PC-9 (cell line): Measurements from ENCODE around the gene NCAPH2. TPM values are rescaled to one million over a fixed set of nuclear protein-coding genes. Genes with fewer than 3 reads are reported as not detected.

Experiments
- BruUV-seq: library from RNA; stranded (reverse); fragments of 400-500 nt; replicated peaks from 2 replicates; lab custom pipeline; 2021; lab: Mats Ljungman, UMichigan
- CTCF ChIA-PET: fragments of 300-600 bp; sonication (Branson Sonifier 250); formaldehyde crosslinking; loops from one replicate; lab custom pipeline; 2022; ENCODE audit warnings: antibody characterized with exemption; lab: Charles Lee
- POLR2A ChIA-PET: fragments of 300-600 bp; sonication (Branson Sonifier 250); formaldehyde crosslinking; loops from one replicate; lab custom pipeline; 2022; ENCODE audit warnings: antibody characterized with exemption; ENCODE audit not compliant: unreplicated experiment; lab: Charles Lee
- DNase-seq, 2 experiments: peaks; one replicate each; pipeline versions ENCODE4 v3.0.0 to v3.0.0-alpha.2; 2015 to 2022; ENCODE audit warnings: mixed read lengths in 1 of 2
- H2AFZ ChIP-seq: fragments of 200-600 bp; sonication (generic); 2 replicates; pipeline ENCODE4 v1.8.1; 2017; ENCODE audit warnings: antibody characterized with exemption
- H3F3A ChIP-seq: fragments of 200-600 bp; sonication (generic); 2 replicates; pipeline ENCODE4 v1.8.1; 2017; ENCODE audit warnings: antibody characterized with exemption, mild to moderate bottlenecking, low read depth; ENCODE audit not compliant: insufficient read depth
- H3K27ac ChIP-seq: fragments of 200-600 bp; sonication (generic); 2 replicates; pipeline ENCODE4 v1.6.1; 2016; ENCODE audit warnings: mixed run types
- H3K27me3 ChIP-seq: fragments of 200-600 bp; sonication (generic); 2 replicates; pipeline ENCODE4 v1.6.1; 2016; ENCODE audit warnings: low read depth, mixed run types; ENCODE audit not compliant: insufficient read depth
- H3K36me3 ChIP-seq: fragments of 200-600 bp; sonication (generic); 2 replicates; pipeline ENCODE4 v1.6.1; 2016; ENCODE audit warnings: low read depth, mixed run types
- H3K4me1 ChIP-seq: fragments of 200-600 bp; sonication (generic); replicated peaks from 2 replicates; pipeline ENCODE4 v1.6.1; 2016; ENCODE audit warnings: mixed run types; ENCODE audit not compliant: insufficient read depth
- H3K4me2 ChIP-seq: fragments of 200-600 bp; sonication (generic); 2 replicates; pipeline ENCODE4 v1.6.1; 2017; ENCODE audit warnings: mixed run types
- H3K4me3 ChIP-seq: fragments of 200-600 bp; sonication (generic); 2 replicates; pipeline ENCODE4 v1.6.1; 2016; ENCODE audit warnings: mixed run types
- H3K79me2 ChIP-seq: fragments of 200-600 bp; sonication (generic); 2 replicates; pipeline ENCODE4 v1.6.1; 2017; ENCODE audit warnings: low read depth, mixed run types
- H3K9me2 ChIP-seq: fragments of 200-600 bp; sonication (generic); 2 replicates; pipeline ENCODE4 v1.8.1; 2017; ENCODE audit warnings: mild to moderate bottlenecking; ENCODE audit not compliant: insufficient read depth
- H3K9me3 ChIP-seq: fragments of 200-600 bp; sonication (generic); 2 replicates; pipeline ENCODE4 v1.8.1; 2016; ENCODE audit warnings: low read depth; ENCODE audit not compliant: insufficient read depth
- H4K20me1 ChIP-seq: fragments of 200-600 bp; sonication (generic); 2 replicates; pipeline ENCODE4 v1.8.1; 2017; ENCODE audit not compliant: insufficient read depth
- CTCF ChIP-seq: fragments of 200-600 bp; sonication (generic); conservative IDR thresholded peaks from 2 replicates; pipeline ENCODE4 v1.6.1; 2017; ENCODE audit warnings: mixed run types, antibody characterized with exemption, mild to moderate bottlenecking, moderate library complexity
- EZH2 ChIP-seq: fragments of 200-600 bp; sonication (generic); IDR thresholded peaks from 2 replicates; pipeline ENCODE4 v1.8.0; 2017; ENCODE audit warnings: antibody characterized with exemption, low read depth
- intact Hi-C: fragments of 100-400 bp; cut with micrococcal nuclease; formaldehyde crosslinking; loops from one replicate; pipeline ENCODE4 v1.10.0; 2022; ENCODE audit not compliant: unreplicated experiment
- total RNA-seq: library from RNA; stranded (reverse); gene quantifications from 2 replicates; pipeline ENCODE4 v1.2.3, GENCODE V29; 2021

The NCAPH2 gene
- total RNA-seq, 1 experiment from 2014 or later = 58.8 TPM

GRCh38 chr22:50500452-50500851 is 7.6 kb upstream of the NCAPH2 start:
- no peaks in the 10 kb centered on the region for H3K79me2 ChIP-seq
- ChIA-PET POLR2A (no interaction called here), CTCF (no interaction called here)
- H3K9me2 ChIP-seq = no peaks in the 10 kb centered on the region
- peaks cover 12% of the 10 kb centered on the region for H3K4me1 ChIP-seq
- no peak overlapping the region for H3K4me2 ChIP-seq
- 0 out of 2 replicates have a peak, but pooled peaks cover 5% of the 10 kb centered on the region for H3K36me3 ChIP-seq
- H3F3A ChIP-seq = peaks cover 45% of the 10 kb centered on the region
- intact Hi-C loops = no loop called here
- TF ChIP-seq EZH2 = no peak
- TF ChIP-seq CTCF = no peak
- no peak for DNase-seq
- H3K4me3 ChIP-seq = no peak overlapping the region
- 0 out of 2 replicates have a peak, but pooled peaks cover 3% of the 10 kb centered on the region for H4K20me1 ChIP-seq
- no peaks in the 10 kb centered on the region for H3K27me3 ChIP-seq
- no peaks in the 10 kb centered on the region for H3K9me3 ChIP-seq
- H3K27ac ChIP-seq = no peak overlapping the region
- H2AFZ ChIP-seq = no peak overlapping the region
- BruUV-seq = no TSS peak

GRCh38 chr22:50502096-50502495 is 5.9 kb upstream of the NCAPH2 start:
- Histone ChIP-seq H3K27ac (no peak overlapping the region), H3K9me2 (no peaks in the 10 kb centered on the region), H3K4me1 (peaks cover 19% of the 10 kb centered on the region), H3K27me3 (no peaks in the 10 kb centered on the region), H3K4me3 (no peak overlapping the region), H3K79me2 (peaks cover 5% of the 10 kb centered on the region), H3K4me2 (no peak overlapping the region), H2AFZ (no peak overlapping the region), H3F3A (peaks cover 45% of the 10 kb centered on the region), H3K9me3 (no peaks in the 10 kb centered on the region), H3K36me3 (0 out of 2 replicates have a peak, but pooled peaks cover 5% of the 10 kb centered on the region), H4K20me1 (0 out of 2 replicates have a peak, but pooled peaks cover 3% of the 10 kb centered on the region)
- TF ChIP-seq CTCF (no peak), EZH2 (no peak)
- BruUV-seq = no TSS peak
- intact Hi-C loops = no loop called here
- DNase-seq = no peak
- POLR2A ChIA-PET = no interaction called here
- CTCF ChIA-PET = no interaction called here

- no TSS peak for BruUV-seq
- Histone ChIP-seq H3K4me3 (no peak overlapping the region), H3K36me3 (0 out of 2 replicates have a peak, but pooled peaks cover 5% of the 10 kb centered on the region), H4K20me1 (0 out of 2 replicates have a peak, but pooled peaks cover 3% of the 10 kb centered on the region), H3K9me3 (no peaks in the 10 kb centered on the region), H3K27ac (no peak overlapping the region), H3K9me2 (no peaks in the 10 kb centered on the region), H2AFZ (no peak overlapping the region), H3K27me3 (no peaks in the 10 kb centered on the region), H3F3A (peaks cover 37% of the 10 kb centered on the region), H3K79me2 (peaks cover 7% of the 10 kb centered on the region), H3K4me2 (no peak overlapping the region), H3K4me1 (peaks cover 14% of the 10 kb centered on the region)
- POLR2A ChIA-PET = interaction anchor here (0.6 kb wide), 1 partner anchor 497 kb away, joined by 10 read pairs; no protein-coding TSS in a partner anchor
- intact Hi-C loops = no loop called here
- no peak for DNase-seq
- CTCF ChIA-PET = interaction anchor here (0.5 kb wide), 1 partner anchor 29 kb away, joined by 3 read pairs; no protein-coding TSS in a partner anchor
- TF ChIP-seq EZH2 = no peak
- no peak for TF ChIP-seq CTCF
Measured at GRCh38 chr22:50502628-50503474, 5.2 kb upstream of the NCAPH2 start.
